Measurements from ENCODE around the gene LRRC7. TPM values are rescaled to one million over a fixed set of nuclear protein-coding genes. Genes with fewer than 3 reads are reported as not detected.
"Not testable (repeated sequence)": the region's sequence is repeated elsewhere in the genome, so short reads cannot be mapped to it uniquely, and the experiment has no call there.

Gene LRRC7
- total and polyA plus RNA-seq, 4 donors = 6.1 TPM; not detected in 3

- Histone ChIP-seq H3K4me1 (ENCODE audit: control insufficient read depth in 5 of 5, insufficient read depth in 5 of 5, low read length in 5 of 5) (peaks cover 0 to 7% (median 0%) of the 10 kb centered on the region in 5 donors), H3K9me3 (ENCODE audit: control insufficient read depth in 4 of 4, insufficient read depth in 3 of 4, low read length in 3 of 4) (peaks cover 0 to 2% (median 0%) of the 10 kb centered on the region in 4 donors), H3K36me3 (ENCODE audit: control insufficient read depth in 4 of 4, insufficient read depth in 4 of 4, low read length in 4 of 4) (no peaks in the 10 kb centered on the region), H3K27me3 (ENCODE audit: control insufficient read depth in 3 of 3, insufficient read depth in 3 of 3, low read length in 2 of 3) (no peaks in the 10 kb centered on the region), H3K27ac (ENCODE audit: low read depth in 1 of 2, low read length in 1 of 2) (peak overlapping the region in 1 of 2 donors; percentile 6), H3K9ac (ENCODE audit: insufficient read depth in 1 of 2, low read length in 2 of 2) (no peak overlapping the region), H3K4me3 (no peak overlapping the region)
- ATAC-seq (ENCODE audit: insufficient read depth, low FRiP score) (no peak), DNase-seq (peak; percentile 18 to 71 (median 64))
- TF ChIP-seq CTCF (IDR thresholded peaks at IDR 0.05; ENCODE audit: control extremely low read depth, extremely low read depth) = no peak
Measured at GRCh38 chr1:70043804-70044203, 476.1 kb downstream of the LRRC7 start.

GRCh38 chr1:70044832-70045231 is 477.1 kb downstream of the LRRC7 start:
- H3K27me3 ChIP-seq (ENCODE audit: control insufficient read depth in 3 of 3, insufficient read depth in 3 of 3, low read length in 2 of 3) = no peaks in the 10 kb centered on the region
- TF ChIP-seq CTCF (IDR thresholded peaks at IDR 0.05; ENCODE audit: control extremely low read depth, extremely low read depth) = no peak
- H3K9ac ChIP-seq (ENCODE audit: insufficient read depth in 1 of 2, low read length in 2 of 2) = no peak overlapping the region
- ATAC-seq (ENCODE audit: insufficient read depth, low FRiP score) (no peak), DNase-seq (no peak)
- H3K27ac ChIP-seq (ENCODE audit: low read depth in 1 of 2, low read length in 1 of 2) = no peak overlapping the region
- WGBS, 2 donors = 81 to 85% methylated on average over 2 of the region's 2 CpGs
- no peaks in the 10 kb centered on the region for H3K36me3 ChIP-seq (ENCODE audit: control insufficient read depth in 4 of 4, insufficient read depth in 4 of 4, low read length in 4 of 4)
- H3K4me3 ChIP-seq = no peak overlapping the region
- H3K4me1 ChIP-seq (ENCODE audit: control insufficient read depth in 5 of 5, insufficient read depth in 5 of 5, low read length in 5 of 5) = peaks cover 0 to 7% (median 0%) of the 10 kb centered on the region in 5 donors
- no peaks in the 10 kb centered on the region for H3K9me3 ChIP-seq (ENCODE audit: control insufficient read depth in 4 of 4, insufficient read depth in 3 of 4, low read length in 3 of 4)

GRCh38 chr1:70045581-70045980 is 477.9 kb downstream of the LRRC7 start:
- H3K9ac ChIP-seq (ENCODE audit: insufficient read depth in 1 of 2, low read length in 2 of 2); H3K4me3 ChIP-seq; H3K27me3 ChIP-seq (ENCODE audit: control insufficient read depth in 3 of 3, insufficient read depth in 3 of 3, low read length in 2 of 3); H3K27ac ChIP-seq (ENCODE audit: low read depth in 1 of 2, low read length in 1 of 2); H3K4me1 ChIP-seq (ENCODE audit: control insufficient read depth in 5 of 5, insufficient read depth in 5 of 5, low read length in 5 of 5); H3K9me3 ChIP-seq (ENCODE audit: control insufficient read depth in 4 of 4, insufficient read depth in 3 of 4, low read length in 3 of 4); DNase-seq; H3K36me3 ChIP-seq (ENCODE audit: control insufficient read depth in 4 of 4, insufficient read depth in 4 of 4, low read length in 4 of 4); ATAC-seq (ENCODE audit: insufficient read depth, low FRiP score): not testable (repeated sequence)
- WGBS, 2 donors = 94 to 96% methylated on average over 1 of the region's 1 CpG

GRCh38 chr1:70048336-70049094 is 480.8 kb downstream of the LRRC7 start:
- WGBS, 2 donors = 60 to 68% methylated on average over 1 of the region's 1 CpG
- TF ChIP-seq CTCF (IDR thresholded peaks at IDR 0.05; ENCODE audit: control extremely low read depth, extremely low read depth) = no peak

More at GRCh38 chr1:70048336-70049094, 480.8 kb downstream of the LRRC7 start:
- Histone ChIP-seq H3K27me3 (ENCODE audit: control insufficient read depth in 3 of 3, insufficient read depth in 3 of 3, low read length in 2 of 3) (no peaks in the 10 kb centered on the region), H3K9me3 (ENCODE audit: control insufficient read depth in 4 of 4, insufficient read depth in 3 of 4, low read length in 3 of 4) (no peaks in the 10 kb centered on the region), H3K27ac (ENCODE audit: low read depth in 1 of 2, low read length in 1 of 2) (no peak overlapping the region), H3K4me1 (ENCODE audit: control insufficient read depth in 5 of 5, insufficient read depth in 5 of 5, low read length in 5 of 5) (peaks cover 0 to 7% (median 0%) of the 10 kb centered on the region in 5 donors), H3K9ac (ENCODE audit: insufficient read depth in 1 of 2, low read length in 2 of 2) (no peak overlapping the region), H3K36me3 (ENCODE audit: control insufficient read depth in 4 of 4, insufficient read depth in 4 of 4, low read length in 4 of 4) (no peaks in the 10 kb centered on the region), H3K4me3 (no peak overlapping the region)
- ATAC-seq (ENCODE audit: insufficient read depth, low FRiP score) (no peak), DNase-seq (no peak)

Data from lung (tissue), 12 donors.